HUES64 (cell line): Measurements from ENCODE around the gene EGFL8.
"Not testable (repeated sequence)": the region's sequence is repeated elsewhere in the genome, so short reads cannot be mapped to it uniquely, and the experiment has no call there.

ENCODE experiments used
- H3K27ac ChIP-seq: 2 replicates; pipeline ENCODE4 v1.7.0; 2013; ENCODE audit warnings: low read depth, low read length, inconsistent platforms
- H3K27me3 ChIP-seq: 2 replicates; pipeline ENCODE4 v1.6.1; 2013; ENCODE audit warnings: mild to moderate bottlenecking, low read length; ENCODE audit not compliant: insufficient read depth
- H3K36me3 ChIP-seq: 2 replicates; pipeline ENCODE4 v1.6.1; 2013; ENCODE audit warnings: mild to moderate bottlenecking, low read length; ENCODE audit not compliant: insufficient read depth
- H3K4me1 ChIP-seq: 2 replicates; pipeline ENCODE4 v1.6.1; 2013; ENCODE audit warnings: mild to moderate bottlenecking, low read length, moderate library complexity; ENCODE audit not compliant: insufficient read depth
- H3K4me3 ChIP-seq: 2 replicates; pipeline ENCODE4 v1.5.1; 2013; ENCODE audit warnings: mild to moderate bottlenecking, low read length, moderate library complexity
- H3K9ac ChIP-seq: 2 replicates; pipeline ENCODE4 v1.6.1; 2013; ENCODE audit warnings: mild to moderate bottlenecking, low read depth, low read length
- H3K9me3 ChIP-seq: 2 replicates; pipeline ENCODE4 v1.6.1; 2013; ENCODE audit warnings: low read depth, low read length; ENCODE audit not compliant: insufficient read depth
- WGBS: fragments of 150-250, 120-280 bp; methylation state at CpG from one replicate; pipeline ENCODE4 v1.1.7; 2013; ENCODE audit warnings: missing lambda C conversion rate; 5-methylcytosine and 5-hydroxymethylcytosine counted together

The EGFL8 gene

GRCh38 chr6:32187725-32188380 is 23.5 kb downstream of the EGFL8 start:
- not testable (repeated sequence) for H3K9me3 ChIP-seq, H3K9ac ChIP-seq, H3K27me3 ChIP-seq, H3K27ac ChIP-seq
- H3K36me3 ChIP-seq, result peaks cover 33% of the 10 kb centered on the region
- 88% methylated on average over 15 of the region's 18 CpGs for WGBS
- peaks cover 17% of the 10 kb centered on the region for H3K4me1 ChIP-seq
- peak overlapping the region; percentile 77 for H3K4me3 ChIP-seq

DNA sequence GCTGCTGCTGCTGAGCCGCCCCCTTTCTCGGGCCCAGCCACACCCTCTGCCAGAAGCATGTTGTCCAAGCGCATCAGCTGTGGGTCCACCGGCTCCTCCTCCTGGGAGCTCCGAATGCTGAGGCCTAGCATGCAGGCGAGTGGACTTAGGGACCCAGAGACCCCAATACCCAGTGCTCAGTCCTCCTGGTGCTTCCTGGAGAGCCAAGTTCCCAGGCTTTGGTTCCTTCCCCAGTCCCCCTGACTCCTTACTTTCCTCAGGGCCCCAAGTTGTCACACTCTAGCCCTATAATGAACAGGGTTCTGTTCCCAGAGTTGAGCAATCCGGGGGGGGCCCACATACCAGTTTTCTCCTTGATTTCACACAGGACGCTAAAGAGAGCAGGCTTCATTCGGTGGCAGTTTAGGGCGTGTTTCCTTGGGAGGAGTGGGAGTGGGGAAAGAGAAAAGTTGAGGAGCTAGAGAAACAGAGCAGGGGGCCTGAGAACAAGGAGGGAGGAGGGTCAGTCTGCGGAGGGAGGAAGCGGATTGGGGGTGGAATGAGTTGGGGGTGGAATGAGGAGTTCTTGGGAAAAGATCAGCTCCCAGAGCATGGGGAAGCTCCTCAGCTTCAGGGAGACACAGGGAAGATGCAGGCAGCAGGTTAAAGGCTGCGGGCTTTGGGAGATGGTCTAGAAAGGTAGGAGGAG is 24.1 kb downstream of the EGFL8 start:
- Histone ChIP-seq H3K36me3 (peaks cover 26% of the 10 kb centered on the region), H3K9me3 (no peaks in the 10 kb centered on the region), H3K9ac (peak overlapping the region; percentile 75), H3K27me3 (no peaks in the 10 kb centered on the region), H3K4me1 (peaks cover 21% of the 10 kb centered on the region), H3K27ac (peak overlapping the region; percentile 68), H3K4me3 (peak overlapping the region; percentile 77)
- 46% methylated on average over 12 of the region's 13 CpGs for WGBS

- WGBS, result 11% methylated on average over 10 of the region's 10 CpGs
- no peaks in the 10 kb centered on the region for H3K9me3 ChIP-seq
- H3K4me1 ChIP-seq, result peaks cover 22% of the 10 kb centered on the region
- peak overlapping the region; percentile 77 for H3K4me3 ChIP-seq
- H3K9ac ChIP-seq, result peak overlapping the region; percentile 75
- H3K27me3 ChIP-seq, result no peaks in the 10 kb centered on the region
- peaks cover 25% of the 10 kb centered on the region for H3K36me3 ChIP-seq
- H3K27ac ChIP-seq, result peak overlapping the region; percentile 68
Measured at GRCh38 chr6:32189069-32189741, 24.8 kb downstream of the EGFL8 start.

GRCh38 chr6:32189742-32190053 is 25.3 kb downstream of the EGFL8 start:
- 18% methylated on average over 13 of the region's 23 CpGs for WGBS
- Histone ChIP-seq H3K9ac (peak overlapping the region; percentile 75), H3K27ac (peak overlapping the region; percentile 68), H3K4me3 (peak overlapping the region; percentile 77), H3K4me1 (peaks cover 27% of the 10 kb centered on the region), H3K9me3 (no peaks in the 10 kb centered on the region), H3K27me3 (no peaks in the 10 kb centered on the region), H3K36me3 (peaks cover 25% of the 10 kb centered on the region)

DNA sequence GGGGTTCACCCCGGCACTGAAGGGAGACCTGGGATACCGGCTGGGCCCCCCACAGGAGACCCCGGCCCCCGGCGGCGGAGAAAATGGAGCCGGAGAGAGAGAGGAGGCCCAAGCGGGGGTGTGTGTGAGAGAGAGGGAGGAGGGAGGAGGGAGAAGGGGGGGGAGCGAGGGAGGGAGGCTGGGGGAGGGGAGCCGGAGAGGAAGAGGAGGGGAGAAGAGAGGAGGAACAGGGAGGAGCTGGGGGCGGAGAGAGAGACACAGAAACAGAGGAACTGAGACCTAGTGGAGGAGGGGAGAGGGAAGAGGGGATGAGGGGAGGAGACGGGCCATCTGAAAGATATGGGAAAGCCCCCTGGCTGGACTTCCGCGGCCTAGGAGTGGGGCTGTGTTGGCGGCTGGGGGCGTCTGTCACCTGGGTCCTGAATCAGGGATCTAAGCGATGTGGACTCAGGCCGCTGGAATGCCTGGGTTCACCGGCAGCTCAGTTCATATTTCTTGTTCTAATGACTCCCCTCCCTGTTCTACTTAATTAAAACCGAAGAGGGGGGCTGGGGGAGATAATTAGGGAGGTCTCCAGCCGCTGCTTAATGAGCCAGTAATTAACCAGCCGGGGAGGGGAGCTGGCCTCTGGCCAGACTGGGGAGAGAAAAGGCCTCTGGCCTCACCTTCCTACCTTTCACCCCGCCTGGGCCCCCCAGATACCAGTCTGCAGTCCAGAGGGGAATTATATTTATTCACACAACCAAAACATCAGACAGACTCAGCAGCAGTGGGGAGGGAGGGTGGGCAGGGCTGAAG is 25.9 kb downstream of the EGFL8 start, which contains the start of gene PBX2:
PBX2 (minus strand) TSS at position 149 of the 798 bp plus-strand sequence. CDS start 287 bp downstream, outside the sequence.
- WGBS, result 1% methylated on average over 20 of the region's 23 CpGs
- Histone ChIP-seq H3K4me1 (peaks cover 32% of the 10 kb centered on the region), H3K9ac (peak within 1 kb of the TSS; percentile 75), H3K27ac (peak within 1 kb of the TSS; percentile 83), H3K36me3 (peaks cover 25% of the 10 kb centered on the region), H3K27me3 (no peaks in the 10 kb centered on the region), H3K9me3 (no peaks in the 10 kb centered on the region), H3K4me3 (peak within 1 kb of the TSS; percentile 77)

GRCh38 chr6:32190911-32191677 is 26.7 kb downstream of the EGFL8 start:
- peaks cover 21% of the 10 kb centered on the region for H3K36me3 ChIP-seq
- no peak overlapping the region for H3K9ac ChIP-seq
- peak overlapping the region; percentile 77 for H3K4me3 ChIP-seq
- 90% methylated on average over 6 of the region's 8 CpGs for WGBS
- peak overlapping the region; percentile 61 for H3K27ac ChIP-seq
- H3K9me3 ChIP-seq, result no peaks in the 10 kb centered on the region
- peaks cover 32% of the 10 kb centered on the region for H3K4me1 ChIP-seq
- no peaks in the 10 kb centered on the region for H3K27me3 ChIP-seq

DNA sequence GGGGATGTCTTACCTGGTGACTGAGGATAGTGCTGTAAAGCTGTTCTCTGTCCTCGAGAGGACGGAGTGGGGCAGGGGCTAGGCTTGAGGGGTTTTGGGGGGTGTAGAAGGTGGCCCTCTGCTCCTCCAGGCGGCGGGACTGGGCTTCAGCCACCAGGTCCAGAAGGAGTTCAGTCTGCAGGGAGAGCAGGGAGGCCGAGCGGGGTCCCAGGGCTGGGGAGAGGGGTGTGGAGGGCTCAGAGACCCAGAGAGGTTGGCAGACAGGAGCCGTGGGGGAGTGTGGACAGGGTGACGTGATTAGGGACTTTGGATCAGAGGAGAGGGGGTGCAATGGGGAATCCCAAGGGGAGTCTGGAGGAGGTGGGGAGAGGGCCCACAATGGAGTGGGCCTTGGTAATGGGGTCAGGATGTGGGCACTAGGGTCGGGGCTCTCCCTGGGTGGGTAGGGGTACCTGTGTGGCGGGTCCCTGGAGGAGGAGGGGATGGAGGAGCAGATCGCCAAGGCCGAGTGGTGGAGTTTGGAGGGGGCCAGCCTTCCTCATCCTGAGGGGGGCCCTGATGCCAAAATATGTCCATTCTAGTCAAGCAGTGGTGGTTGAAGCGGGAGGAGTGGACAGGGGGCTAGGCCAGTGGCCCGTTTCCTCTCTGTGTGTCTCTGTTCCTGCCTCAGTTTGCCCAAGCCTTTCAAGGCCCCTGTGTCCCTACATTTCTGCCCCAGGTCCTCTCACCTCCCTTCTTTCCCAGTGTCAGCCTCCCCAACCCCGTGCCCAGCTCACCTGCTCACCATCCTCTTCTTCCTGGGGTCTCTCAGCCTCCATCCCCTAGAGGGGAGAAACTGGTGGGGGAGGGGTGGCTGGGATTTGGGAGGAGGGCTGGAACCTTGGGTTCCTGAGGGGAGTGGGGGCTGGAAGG is 27.6 kb downstream of the EGFL8 start:
- WGBS, result 89% methylated on average over 14 of the region's 15 CpGs
- Histone ChIP-seq H3K27ac (peak overlapping the region; percentile 62; the same call in 1 of the 2 replicates), H3K9me3 (no peaks in the 10 kb centered on the region), H3K27me3 (no peaks in the 10 kb centered on the region), H3K4me1 (peaks cover 38% of the 10 kb centered on the region), H3K36me3 (peaks cover 12% of the 10 kb centered on the region), H3K4me3 (no peak overlapping the region), H3K9ac (no peak overlapping the region; the same call in 1 of the 2 replicates)

DNA sequence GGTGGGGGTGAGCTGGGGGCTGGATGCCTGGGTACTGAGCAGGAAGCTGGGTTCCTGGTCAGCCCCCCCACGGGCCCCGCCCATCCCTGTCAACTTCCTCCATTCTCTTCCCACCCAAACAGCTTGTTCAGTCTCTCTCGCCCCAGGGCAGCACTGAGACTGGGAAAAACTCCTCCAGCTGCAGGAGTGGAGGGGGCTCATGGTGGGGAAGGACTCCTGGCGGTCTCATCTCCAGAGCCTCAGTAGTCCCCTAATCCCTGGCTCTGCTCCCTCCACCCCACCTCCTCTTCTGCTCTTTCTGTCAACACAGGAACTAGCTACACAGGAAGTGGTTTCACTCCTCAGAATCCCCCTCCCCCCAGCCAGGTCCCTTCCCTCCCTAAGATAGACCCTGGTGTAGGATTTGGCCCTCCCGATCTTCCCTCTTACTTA is 28.2 kb downstream of the EGFL8 start, which contains the start of gene GPSM3:
GPSM3 (minus strand) TSS at position 36 of the 432 bp plus-strand sequence. CDS start 130 bp downstream, outside the sequence.
- WGBS, result 39% methylated on average over 3 of the region's 5 CpGs
- no peaks in the 10 kb centered on the region for H3K9me3 ChIP-seq
- peak within 1 kb of the TSS; percentile 62; the same call in 1 of the 2 replicates for H3K27ac ChIP-seq
- H3K4me1 ChIP-seq, result peaks cover 44% of the 10 kb centered on the region
- no peak within 1 kb of the TSS; the same call in 1 of the 2 replicates for H3K9ac ChIP-seq
- H3K4me3 ChIP-seq, result peak within 1 kb of the TSS; percentile 28; the same call in 1 of the 2 replicates
- H3K36me3 ChIP-seq, result peaks cover 6% of the 10 kb centered on the region
- no peaks in the 10 kb centered on the region for H3K27me3 ChIP-seq

DNA sequence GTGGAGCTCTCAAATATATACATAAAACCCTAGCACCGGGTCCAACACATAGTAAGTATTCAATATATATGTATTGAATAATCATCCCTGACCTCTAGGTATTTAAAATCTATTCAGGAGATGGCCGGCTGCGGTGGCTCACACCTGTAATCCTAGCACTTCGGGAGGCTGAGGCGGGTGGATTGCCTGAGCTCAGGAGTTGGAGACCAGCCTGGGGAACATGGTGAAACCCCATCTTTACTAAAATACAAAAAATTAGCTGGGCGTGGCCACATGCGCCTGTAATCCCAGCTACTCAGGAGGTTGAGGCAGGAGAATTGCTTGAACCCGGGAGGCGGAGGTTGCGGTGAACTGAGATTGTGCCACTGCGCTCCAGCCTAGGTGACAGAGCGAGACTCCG is 28.7 kb downstream of the EGFL8 start:
- not testable (repeated sequence) for H3K27me3 ChIP-seq, H3K9ac ChIP-seq, H3K36me3 ChIP-seq, H3K9me3 ChIP-seq
- Histone ChIP-seq H3K27ac (peak overlapping the region; percentile 62; the same call in 1 of the 2 replicates), H3K4me1 (peaks cover 45% of the 10 kb centered on the region), H3K4me3 (0 out of 2 replicates have a peak overlapping the region, but pooled peaks have one; percentile 28)
- WGBS, result 88% methylated on average over 9 of the region's 13 CpGs
